Stimulated activated CD4-positive, alpha-beta T cell treated with anti-CD3 and anti-CD28 coated beads, Interleukin-15, amount 100 ng/mL, for 48 hours (primary cell): ENCODE results near the gene NEGR1.
"Not testable (repeated sequence)": the region's sequence is repeated elsewhere in the genome, so short reads cannot be mapped to it uniquely, and the experiment has no call there.

Experiments used
- DNase-seq, 2 donors: peaks; one replicate each; pipeline ENCODE4 v3.0.0-alpha.2; 2020; ENCODE audit warnings: low read depth in 2 of 2

Gene NEGR1

DNA sequence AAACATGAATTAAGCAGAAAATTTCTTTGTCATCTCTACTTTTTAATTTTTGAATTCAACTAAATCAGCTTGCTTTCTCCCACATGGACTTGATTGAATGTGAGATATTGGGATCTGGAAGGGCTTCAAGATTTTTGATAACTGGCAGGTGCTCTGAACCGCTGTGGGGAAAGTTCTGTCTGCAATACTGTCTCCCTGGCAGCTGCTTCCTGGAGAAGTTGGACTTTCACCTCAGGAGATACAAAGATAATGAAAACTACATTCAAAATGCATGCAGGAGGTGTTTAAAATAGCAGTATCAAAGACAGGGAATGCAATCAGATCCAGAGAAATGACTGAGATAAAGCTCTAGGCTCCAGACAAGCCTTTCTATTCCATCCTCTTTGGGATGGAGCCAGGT lies 338.3 kb downstream of the NEGR1 start:
- DNase-seq, result no peak

DNA sequence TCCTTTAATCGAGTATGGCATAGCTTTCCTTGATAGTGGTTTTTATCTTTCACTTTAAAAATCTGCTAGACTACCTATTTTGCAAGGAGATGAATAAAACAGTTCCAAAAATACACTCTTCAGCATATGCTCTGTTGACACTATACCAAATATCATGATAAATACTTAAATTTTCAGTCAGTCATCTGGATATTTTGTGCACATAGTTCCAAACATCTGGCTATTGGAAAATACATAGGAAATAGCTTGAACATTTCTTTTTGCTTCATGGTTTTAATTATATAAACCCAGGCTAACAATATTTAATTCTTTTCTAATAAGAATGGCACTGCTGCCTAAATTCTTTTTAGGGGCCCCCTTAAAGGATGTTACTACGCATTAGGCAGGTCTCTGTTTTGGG lies 342.1 kb downstream of the NEGR1 start:
- no peak for DNase-seq

DNA sequence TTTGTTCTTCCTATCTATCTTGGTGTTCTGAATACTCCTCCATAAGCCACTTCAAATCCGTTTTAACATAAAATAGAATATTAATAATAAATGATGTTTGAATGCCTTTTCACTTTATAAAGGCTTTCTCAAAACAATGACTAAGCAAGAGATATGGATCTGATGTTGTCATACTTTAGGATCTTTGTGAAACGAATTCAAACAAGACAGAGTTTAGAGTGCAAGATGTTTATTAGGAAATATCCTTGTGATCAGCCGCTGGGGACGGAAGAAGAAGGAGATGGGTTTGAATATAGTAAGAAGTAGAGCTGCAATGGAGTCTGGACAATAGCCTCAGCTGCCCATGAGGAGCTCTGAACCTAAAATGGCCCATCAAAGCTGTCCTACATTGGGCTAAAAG lies 351.8 kb downstream of the NEGR1 start:
- no peak for DNase-seq

DNA sequence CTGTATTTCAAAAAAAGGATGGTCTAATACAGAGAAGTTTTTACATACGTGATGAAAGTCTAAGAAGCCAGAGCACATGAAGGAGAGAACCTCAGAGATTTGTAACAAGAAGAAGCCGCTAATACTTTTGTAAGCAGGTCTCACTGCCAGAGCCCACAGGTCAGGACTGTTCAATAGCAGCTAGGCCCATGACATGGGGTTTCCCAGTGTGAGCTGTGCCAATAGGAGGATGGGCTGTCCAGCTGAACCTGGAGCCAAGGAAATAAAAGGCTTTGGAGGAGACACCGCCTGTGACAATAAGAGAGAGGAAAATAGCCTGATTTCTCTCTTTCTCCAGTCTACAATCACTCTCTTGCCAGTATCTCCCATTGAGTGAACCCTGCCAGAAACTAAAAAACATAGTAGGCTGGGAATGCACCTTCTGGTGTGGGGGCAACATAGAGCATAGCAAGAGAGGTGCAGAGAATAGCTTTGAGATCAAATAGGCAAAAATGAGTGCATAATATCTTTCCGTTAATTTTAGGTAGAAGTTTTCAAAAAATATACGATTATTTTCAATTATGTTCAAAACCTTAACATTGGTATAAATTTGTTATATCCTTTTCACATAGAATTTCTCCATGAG lies 360.3 kb downstream of the NEGR1 start:
- DNase-seq, result no peak

DNA sequence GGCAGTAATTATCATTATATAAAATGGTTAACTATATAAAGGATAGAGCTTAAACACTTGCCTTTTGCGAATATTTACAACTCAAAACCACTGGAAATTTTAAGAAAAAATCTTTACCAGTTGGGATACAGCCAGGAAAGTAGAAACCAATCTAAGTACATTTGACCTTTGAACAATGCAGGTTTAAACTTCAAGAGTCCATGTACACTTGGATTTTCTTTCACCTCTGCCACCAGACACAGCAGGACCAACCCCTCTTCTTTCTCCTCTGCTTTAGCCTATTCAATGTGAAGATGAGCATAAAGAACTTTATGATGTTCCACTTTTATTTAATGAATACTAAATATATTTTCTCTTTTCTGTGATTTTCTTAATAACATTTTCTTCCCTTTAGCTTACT lies 361.1 kb downstream of the NEGR1 start:
- DNase-seq, result no peak

DNA sequence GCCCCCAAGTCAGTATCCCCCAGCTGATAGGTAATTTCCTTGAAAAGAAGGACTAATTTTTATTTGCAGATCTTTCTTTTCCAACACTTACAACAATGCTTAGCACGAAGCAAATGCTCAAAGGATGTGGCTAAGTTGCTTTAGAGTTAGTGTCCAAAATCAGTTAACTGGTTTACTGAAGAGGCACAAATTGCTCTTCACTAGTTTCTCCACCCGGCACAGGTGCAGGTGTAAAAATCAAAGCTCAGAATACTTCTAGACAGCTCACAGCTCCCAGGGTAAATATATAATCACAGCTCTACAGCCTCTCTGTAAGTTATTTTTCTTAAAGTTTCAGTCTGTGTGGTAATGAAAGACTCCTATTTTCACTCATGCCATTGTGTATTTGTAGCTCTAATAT lies 361.8 kb downstream of the NEGR1 start:
- DNase-seq, result no peak

DNA sequence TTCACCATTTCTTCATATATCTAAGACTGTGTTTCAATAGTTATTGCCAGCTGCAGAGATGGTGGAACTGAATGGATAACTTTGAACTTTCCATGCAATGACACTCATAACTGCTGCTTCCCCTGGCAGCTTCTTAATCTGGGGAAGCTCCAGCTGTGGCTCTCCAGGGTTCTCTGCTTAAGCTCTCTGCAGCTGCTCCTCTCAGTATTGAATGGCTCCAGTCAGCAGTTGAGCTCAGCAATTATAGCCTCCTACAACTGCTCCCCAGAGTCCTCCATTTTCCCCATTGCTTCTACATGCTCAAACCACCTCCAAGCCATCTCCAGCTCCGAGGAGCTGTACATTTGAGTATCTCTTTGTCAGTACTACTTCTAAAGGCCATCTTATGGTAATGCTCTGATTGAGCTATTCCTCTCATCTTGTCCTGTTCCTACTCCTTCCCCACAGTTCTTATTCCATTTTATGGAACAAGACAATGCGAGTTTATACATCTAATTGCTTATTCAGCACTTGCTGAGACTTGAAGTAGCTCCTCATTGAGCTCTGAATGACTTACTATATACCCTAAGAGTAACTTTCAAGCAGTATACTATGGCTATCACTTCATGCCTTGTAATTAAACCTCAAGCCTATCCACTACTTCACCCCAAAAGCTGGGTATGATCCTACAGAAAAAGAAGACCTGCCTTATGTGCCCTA lies 362.4 kb downstream of the NEGR1 start:
- no peak for DNase-seq

DNA sequence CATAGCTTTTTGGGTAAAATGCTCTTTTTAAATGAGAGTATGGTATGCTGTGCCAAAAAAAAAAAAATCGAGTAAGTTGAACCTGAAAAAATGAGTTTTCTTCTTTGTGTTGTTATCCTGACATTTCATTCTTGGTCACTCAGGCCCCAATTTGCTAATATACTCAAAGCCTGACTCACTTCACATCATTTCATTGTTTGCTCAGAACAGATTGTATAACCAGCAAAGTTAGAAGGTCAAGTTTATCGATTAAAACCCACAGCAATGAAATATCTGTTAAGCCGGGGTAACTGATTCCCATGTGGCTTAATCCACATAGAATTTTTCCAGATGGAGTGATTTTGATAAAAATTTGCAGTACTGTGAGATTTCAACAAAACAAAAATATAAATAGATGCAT lies 363.7 kb downstream of the NEGR1 start:
- DNase-seq, result no peak

DNA sequence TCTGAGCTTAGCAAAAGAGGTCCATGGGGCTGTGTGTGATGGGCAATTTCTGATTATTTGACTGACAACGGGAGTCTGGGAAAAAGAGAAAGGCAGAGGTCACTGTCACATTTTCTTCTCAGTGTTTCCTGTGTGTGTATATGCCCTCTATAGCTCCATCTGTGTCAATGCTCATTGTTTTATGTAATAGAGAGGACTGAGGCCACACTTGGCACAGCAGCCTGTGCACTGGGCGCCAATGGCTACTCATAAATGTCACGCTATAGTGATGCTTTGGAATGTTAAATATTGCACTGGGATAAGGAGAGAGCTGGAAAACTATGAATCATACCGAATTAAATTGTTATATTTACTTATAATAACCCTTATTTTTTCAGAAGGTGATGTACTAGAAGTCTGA lies 365.4 kb downstream of the NEGR1 start:
- DNase-seq, result no peak

DNA sequence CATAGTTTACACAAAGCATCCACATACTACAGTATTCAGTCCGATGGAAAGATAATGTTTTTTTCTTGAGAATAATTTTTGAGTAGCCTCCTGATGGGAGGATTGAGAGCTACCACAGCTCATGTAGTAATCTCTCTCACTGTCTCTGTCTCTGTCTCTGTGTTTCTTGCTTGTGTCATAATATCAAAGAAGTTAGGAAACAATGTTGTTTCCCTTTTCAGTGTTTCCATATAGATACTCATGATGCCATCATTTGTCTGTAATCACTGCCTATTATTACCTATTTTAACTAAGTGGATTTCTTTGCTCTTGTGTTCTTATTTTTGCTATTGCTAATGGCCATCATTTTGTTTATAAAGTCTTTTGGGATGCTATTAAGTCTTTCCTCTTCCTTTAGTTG lies 367.7 kb downstream of the NEGR1 start:
- no peak for DNase-seq

DNA sequence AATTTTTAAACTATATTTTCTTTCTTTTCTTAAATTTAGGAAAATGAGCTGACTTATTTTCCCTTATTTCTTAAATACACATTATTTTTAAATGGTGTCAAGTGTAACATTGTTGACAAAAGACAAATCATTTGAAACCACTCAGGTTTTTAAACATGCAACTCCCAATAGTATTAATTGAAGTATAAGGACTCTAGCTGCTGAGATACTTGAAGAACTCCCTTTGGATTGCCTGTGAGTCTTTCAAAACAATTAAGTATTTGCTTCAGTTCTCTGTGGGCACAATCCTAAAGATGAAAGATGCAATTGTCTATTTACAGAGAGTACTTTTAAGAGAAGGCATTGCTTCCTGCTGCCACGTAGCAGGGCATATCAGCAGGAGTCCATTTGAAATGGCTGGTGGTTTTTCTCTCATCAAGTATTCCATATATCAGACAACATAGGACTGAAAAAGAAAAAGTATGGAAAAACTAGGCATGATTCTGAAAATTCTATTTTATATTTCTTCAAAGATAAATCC lies 373.4 kb downstream of the NEGR1 start:
- no peak for DNase-seq

DNA sequence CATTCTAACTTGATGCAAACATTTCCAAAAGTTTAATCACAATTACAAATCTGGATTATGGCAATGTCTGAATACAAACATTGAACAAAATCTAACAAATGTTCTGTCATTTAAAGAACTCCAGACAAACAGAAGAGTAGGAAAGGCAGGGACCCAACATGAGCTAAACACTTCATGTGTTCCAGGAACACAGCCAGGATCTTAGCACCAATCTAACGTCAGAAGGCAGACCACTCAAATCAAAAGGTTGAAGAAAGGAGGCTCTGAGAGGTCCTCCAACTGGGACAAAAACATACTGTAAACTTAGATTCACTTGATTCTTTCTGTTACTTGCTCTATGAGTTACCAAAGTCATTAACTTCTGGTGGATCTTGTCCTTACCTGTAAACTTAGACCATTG lies 374.0 kb downstream of the NEGR1 start:
- DNase-seq, result no peak

DNA sequence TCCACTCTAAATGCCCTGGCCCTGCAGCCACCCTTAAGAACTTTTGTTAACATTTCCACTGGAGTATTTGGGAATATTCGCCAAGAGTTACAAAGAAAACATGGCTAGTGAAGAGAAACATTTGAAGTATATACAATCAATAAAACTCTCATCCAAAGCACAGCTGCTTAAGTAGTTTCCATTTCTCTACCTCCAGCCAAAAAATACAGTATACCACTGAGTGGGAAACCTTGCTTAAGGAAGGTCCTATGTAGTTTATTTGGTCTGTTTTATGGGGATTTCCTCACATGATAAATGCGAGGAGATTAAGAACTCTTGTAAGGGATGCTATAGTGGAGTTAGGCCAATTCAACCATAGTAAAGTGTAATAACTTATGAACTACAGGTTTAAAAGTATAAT lies 382.5 kb downstream of the NEGR1 start:
- DNase-seq, result no peak

DNA sequence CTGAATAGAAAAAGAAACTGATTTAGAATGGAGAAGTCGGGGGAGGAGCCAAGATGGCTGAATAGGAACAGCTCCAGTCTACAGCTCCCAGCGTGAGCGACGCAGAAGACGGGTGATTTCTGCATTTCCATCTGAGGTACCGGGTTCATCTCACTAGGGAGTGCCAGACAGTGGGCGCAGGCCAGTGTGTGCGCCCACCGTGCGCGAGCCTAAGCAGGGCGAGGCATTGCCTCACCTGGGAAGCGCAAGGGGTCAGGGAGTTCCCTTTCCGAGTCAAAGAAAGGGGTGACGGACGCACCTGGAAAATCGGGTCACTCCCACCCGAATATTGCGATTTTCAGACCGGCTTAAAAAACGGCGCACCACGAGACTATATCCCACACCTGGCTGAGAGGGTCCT lies 394.2 kb downstream of the NEGR1 start:
- not testable (repeated sequence) for DNase-seq

DNA sequence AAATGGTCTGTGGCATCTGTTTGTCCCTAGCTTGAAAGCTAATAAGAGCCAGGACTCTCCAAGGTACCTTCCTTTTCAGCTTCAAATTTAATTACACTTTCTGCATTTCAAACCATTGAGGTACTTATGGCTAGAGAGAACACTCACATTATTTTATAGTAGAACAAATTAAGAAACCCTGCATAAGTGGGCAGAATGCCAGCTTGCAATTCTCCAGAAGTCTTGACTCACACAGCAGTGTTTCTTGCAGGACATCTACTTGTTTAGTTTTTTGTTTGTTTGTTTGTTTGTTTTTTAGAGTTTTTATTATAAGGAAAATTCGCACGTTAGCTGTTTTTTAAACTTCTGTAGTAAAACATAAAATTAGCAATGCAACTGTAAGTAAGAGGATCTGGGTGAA lies 397.2 kb downstream of the NEGR1 start:
- no peak for DNase-seq

DNA sequence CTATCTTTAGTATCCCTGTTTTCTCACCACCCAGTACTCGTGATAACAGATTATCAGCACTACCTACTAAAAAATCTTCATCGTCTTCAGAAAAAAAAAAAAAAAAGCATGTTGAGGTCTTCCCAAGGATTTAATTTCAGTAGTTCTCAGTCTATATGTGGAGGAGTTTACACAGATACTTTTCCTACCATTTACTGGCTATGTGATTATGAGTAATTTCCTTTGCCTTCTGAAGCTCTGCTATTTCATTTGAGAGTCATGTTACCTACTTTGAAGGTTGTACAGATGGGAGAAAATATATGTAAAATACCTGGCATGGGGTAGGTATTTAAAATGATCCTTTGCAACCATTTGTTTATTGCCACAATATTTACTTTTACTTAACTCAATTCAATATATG lies 399.7 kb downstream of the NEGR1 start:
- DNase-seq, result no peak

DNA sequence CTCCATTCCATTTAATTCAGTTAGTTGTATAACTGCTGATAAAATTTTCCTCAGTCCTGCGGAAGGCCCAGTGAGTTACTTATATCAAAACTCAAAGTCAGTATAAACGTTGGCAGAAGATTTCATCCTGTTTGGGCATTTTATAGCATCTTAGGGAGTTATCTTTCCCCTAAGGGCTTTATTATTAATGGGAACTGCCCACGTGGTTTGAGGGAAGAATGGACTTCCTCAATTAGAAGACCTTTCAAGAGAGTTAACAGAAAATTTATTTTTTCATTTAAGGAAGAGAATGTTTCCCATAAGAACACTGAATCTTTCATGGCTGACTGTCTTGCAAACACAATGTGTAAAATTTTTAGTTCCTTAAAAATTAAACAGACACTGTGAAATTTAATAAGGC lies 400.1 kb downstream of the NEGR1 start:
- DNase-seq, result no peak

DNA sequence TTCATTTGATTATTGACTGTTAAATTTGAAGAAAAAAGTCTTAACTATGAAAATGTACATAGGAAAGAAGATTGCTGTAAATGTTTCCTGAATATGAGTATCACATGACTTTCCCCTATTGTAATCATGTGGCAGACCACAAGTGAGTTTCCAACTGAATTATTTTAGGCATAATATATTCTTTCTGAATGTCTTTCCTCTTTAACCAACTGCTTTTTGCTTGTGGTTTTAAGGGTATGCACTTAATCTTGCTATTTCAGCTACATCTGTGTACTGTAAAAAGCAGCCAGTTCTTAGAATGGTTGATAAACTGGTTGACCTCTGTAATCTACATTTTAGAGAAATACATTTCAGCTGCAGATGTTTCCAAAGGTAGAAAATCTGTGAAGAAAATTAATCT lies 400.7 kb downstream of the NEGR1 start:
- DNase-seq, result no peak

DNA sequence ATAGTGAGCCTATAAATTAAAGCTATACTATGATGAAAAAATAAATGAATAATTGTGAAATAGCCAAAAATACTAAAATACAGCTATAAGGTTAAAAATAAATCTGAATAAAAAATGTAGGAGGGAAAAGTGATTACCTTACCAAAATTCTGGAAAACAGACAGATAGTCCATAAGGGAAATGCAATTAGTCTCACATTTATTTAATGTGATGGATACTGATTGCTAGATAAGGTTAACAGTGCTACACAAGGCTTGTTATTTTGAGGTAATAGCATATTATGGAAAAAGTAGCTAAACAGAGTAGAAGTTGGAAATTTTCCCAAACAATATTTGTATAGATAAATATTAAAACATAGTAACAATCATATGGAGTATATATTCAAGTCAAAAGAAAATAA lies 413.0 kb downstream of the NEGR1 start:
- DNase-seq, result no peak

DNA sequence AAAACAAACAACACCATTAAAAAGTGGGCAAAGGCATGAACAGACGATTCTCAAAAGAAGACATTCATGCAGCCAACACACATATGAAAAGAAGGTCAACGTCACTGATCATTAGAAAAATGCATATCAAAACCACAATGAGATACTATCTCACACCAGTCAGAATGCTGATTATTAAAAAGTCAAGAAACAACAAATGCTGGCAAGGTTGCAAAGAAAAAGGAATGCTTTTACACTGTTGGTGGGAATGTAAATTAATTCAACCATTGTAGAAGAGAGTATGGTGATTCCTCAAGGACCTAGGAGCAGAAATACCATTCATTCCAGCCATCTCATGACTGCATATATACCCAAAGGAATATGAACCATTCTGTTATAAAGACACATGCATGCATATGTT lies 419.6 kb downstream of the NEGR1 start:
- no peak for DNase-seq

DNA sequence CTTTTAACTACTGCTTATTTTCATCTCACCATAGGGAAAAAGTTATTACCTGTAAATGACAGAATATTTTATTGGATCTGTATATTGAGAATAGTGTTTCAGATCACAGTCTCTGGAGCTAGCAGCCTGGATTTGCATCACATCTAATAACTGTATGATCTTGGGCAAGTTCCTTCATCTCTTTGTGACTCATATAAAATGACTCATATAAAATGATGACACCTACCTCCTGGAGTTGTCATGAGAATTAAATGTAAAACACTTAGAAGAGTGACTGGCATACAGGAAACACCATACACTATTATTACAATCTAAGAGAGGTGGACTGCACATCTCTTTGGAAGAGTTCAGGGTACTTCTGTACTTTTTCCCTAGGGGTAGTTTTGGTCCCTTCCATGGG lies 421.3 kb downstream of the NEGR1 start:
- no peak for DNase-seq

DNA sequence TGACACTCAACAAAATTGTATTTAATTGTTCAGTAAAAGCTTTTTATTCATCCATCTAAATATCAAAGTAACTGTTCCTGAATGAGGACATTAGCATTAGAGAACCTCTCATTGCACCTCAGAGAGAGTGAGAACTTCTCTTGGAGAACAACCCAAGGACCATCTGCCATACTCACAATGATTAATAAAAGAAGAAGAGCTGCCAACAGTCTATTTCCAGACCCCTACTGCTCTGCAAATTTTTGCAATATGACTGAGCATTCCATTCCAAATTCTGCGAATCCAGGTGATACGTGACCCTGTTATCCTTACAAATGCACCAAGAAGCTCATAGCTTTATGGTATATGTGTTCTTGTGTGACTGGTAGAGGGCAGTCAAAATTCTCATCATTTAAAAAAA lies 422.5 kb downstream of the NEGR1 start:
- no peak for DNase-seq

DNA sequence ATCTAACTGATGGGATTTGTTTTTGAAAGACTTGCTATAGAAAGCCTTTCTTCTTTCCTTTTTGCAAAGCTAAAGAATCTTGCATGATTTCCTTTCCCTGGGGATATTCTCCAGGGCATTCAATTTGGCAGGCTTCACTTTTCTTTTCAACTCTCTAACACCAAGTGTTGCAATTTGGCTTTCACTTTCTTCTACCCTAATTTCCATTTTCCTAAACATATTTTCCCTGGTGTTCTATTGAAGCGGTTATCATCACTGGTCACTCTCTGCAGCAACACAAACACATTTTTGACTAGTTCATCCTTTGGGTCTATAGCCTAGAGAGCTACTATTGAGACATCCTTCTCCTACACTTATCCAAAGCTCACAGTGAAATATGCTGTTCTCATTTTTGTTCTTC lies 424.5 kb downstream of the NEGR1 start:
- no peak for DNase-seq

DNA sequence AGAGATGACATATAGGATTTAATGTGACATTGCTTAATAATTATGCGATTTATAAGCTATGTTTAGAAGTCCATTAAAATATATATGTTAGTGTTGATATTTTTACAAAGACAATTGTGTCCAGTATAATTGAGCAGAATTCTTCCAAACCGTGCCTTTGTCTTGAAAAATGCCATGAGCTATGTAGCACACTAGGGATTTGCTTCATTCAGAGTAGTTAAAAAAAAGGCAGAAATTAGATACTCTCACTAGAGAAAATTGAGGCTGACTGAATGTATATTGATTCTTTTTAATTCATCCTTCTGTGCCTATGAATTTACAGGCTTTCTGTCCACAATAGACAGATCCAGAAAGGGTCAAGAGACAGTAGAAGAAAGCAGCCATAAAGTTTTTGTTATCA lies 429.0 kb downstream of the NEGR1 start:
- no peak for DNase-seq
